Lower lobe of right lung (tissue), 2 donors: ENCODE results near the gene TCP11L2. TPM values are rescaled to one million over a fixed set of nuclear protein-coding genes. Genes with fewer than 3 reads are reported as not detected.

Source experiments
- ATAC-seq, 2 donors: fragments of 200-7000 bp; cut with Tn5 transposase; one replicate each; pipeline ENCODE4 v1.9.1; 2020 to 2022; ENCODE audit warnings: mild to moderate bottlenecking in 2 of 2, moderate library complexity in 2 of 2
- DNase-seq: peaks from one replicate; pipeline ENCODE4 v3.0.0-alpha.2; 2020
- H3K27ac ChIP-seq: fragments of 200-600 bp; one replicate; pipeline ENCODE4 v1.8.0; 2022
- H3K27me3 ChIP-seq: fragments of 200-600 bp; one replicate; pipeline ENCODE4 v1.8.0; 2022; ENCODE audit warnings: low read depth
- H3K36me3 ChIP-seq: fragments of 200-600 bp; one replicate; pipeline ENCODE4 v1.8.0; 2022; ENCODE audit warnings: mild to moderate bottlenecking
- H3K4me1 ChIP-seq: fragments of 200-600 bp; one replicate; pipeline ENCODE4 v1.8.0; 2022
- H3K4me3 ChIP-seq: fragments of 200-600 bp; one replicate; pipeline ENCODE4 v1.8.0; 2022; ENCODE audit warnings: mild to moderate bottlenecking
- H3K9me3 ChIP-seq: fragments of 200-600 bp; one replicate; pipeline ENCODE4 v1.8.0; 2022
- intact Hi-C: fragments of 100-400 bp; cut with DNase I; formaldehyde crosslinking; loops from one replicate; pipeline ENCODE4 v1.11.0; 2022
- total RNA-seq: library from RNA; stranded (reverse); fragmentation: NEBNext Ultra II Directional; extraction: Animal tissue kit (Norgen Biotek cat#: 25700); gene quantifications from one replicate; pipeline ENCODE4 v1.2.1, GENCODE V29; 2021
- TF ChIP-seq, protein P1 (sequence below): fragments of 200-600 bp; IDR thresholded peaks from one replicate; pipeline ENCODE4 v1.8.0; 2022; ENCODE audit warnings: antibody characterized with exemption, mild to moderate bottlenecking
- donor health status: DM: no; HTN: yes; CAD: no; lungs with severe emphysema.

Gene TCP11L2
- total RNA-seq, 1 donor from 2014 or later = 56.1 TPM

DNA sequence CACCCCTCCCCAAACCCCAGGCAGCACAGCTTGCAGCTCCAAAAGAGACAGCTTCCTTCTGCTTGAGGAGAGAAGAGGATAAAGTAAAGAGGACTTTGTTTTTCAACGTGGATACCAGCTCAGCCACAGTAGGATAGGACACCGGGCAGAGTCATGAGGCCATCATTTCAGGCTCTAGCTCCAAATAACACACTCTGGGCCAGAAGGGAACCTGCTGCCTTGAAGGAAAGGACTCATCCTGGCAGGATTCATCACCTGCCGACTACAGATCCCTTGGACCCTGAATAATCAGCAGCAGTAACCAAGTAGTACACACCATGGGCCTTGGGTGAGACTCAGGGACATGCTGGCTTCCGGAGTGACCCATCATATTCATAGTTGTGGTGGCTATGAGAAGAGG, 44.3 kb upstream of the TCP11L2 start:
- no peak overlapping the region for H3K4me3 ChIP-seq
- intact Hi-C loops = no loop called here
- ATAC-seq = no peak
- H3K4me1 ChIP-seq = no peaks in the 10 kb centered on the region
- no peak overlapping the region for H3K27ac ChIP-seq
- TF ChIP-seq, protein P1, sequence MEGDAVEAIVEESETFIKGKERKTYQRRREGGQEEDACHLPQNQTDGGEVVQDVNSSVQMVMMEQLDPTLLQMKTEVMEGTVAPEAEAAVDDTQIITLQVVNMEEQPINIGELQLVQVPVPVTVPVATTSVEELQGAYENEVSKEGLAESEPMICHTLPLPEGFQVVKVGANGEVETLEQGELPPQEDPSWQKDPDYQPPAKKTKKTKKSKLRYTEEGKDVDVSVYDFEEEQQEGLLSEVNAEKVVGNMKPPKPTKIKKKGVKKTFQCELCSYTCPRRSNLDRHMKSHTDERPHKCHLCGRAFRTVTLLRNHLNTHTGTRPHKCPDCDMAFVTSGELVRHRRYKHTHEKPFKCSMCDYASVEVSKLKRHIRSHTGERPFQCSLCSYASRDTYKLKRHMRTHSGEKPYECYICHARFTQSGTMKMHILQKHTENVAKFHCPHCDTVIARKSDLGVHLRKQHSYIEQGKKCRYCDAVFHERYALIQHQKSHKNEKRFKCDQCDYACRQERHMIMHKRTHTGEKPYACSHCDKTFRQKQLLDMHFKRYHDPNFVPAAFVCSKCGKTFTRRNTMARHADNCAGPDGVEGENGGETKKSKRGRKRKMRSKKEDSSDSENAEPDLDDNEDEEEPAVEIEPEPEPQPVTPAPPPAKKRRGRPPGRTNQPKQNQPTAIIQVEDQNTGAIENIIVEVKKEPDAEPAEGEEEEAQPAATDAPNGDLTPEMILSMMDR = no peak
- H3K9me3 ChIP-seq = no peaks in the 10 kb centered on the region
- DNase-seq = no peak
- H3K27me3 ChIP-seq = no peaks in the 10 kb centered on the region
- H3K36me3 ChIP-seq = no peaks in the 10 kb centered on the region

DNA sequence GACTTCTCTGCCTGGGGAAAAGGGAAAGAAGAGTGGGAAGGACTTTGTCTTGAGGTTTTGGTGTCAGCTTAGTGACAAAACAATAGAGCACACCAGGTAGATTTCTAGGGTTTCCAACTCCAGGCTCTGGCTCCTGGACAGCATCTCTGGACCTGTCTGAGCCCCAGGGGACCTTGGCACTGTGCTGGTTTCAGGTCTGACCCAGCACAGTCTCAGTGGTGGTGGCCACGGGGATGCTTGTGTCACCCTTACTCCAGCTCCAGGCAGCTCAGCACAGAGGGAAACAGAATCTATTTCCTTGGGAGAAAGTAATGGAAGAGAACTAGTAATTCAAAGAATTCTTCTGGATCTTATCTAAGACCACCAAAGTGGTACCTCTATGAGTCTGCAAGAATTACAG, 43.6 kb upstream of the TCP11L2 start:
- DNase-seq (no peak), ATAC-seq (no peak)
- Histone ChIP-seq H3K36me3 (no peaks in the 10 kb centered on the region), H3K27ac (no peak overlapping the region), H3K4me3 (no peak overlapping the region), H3K27me3 (no peaks in the 10 kb centered on the region), H3K9me3 (no peaks in the 10 kb centered on the region), H3K4me1 (no peaks in the 10 kb centered on the region)
- TF ChIP-seq, protein P1 = no peak
- intact Hi-C loops = no loop called here

GRCh38 chr12:106265116-106265515, 37.4 kb upstream of the TCP11L2 start:
- Histone ChIP-seq H3K4me3 (no peak overlapping the region), H3K27me3 (no peaks in the 10 kb centered on the region), H3K36me3 (no peaks in the 10 kb centered on the region), H3K4me1 (no peaks in the 10 kb centered on the region), H3K9me3 (no peaks in the 10 kb centered on the region), H3K27ac (no peak overlapping the region)
- intact Hi-C loops = no loop called here
- DNase-seq = no peak
- TF ChIP-seq, protein P1 = no peak
- ATAC-seq = peak in 1 of 2 donors; percentile 42

DNA sequence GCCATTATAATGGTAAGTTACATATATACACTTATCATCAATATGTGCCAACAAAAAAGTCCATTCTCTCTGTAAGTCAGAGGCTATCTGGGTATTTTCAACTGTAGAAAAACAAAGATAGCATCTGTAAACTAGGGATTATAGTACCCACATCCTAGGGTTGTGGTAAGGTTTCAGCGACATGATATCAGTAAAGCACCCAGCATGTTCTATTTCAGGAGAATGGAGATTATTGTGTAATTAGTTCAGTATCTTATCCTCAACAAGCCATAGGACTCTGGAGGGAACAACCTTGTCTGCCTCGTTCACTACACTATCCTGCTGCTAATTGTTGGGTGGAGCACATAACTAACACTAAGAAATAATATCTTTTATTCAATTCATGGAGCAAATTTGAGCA, 35.0 kb upstream of the TCP11L2 start:
- H3K4me1 ChIP-seq = no peaks in the 10 kb centered on the region
- H3K27ac ChIP-seq = no peak overlapping the region
- H3K27me3 ChIP-seq = no peaks in the 10 kb centered on the region
- intact Hi-C loops = no loop called here
- H3K9me3 ChIP-seq = no peaks in the 10 kb centered on the region
- TF ChIP-seq, protein P1 = no peak
- DNase-seq (no peak), ATAC-seq (no peak)
- H3K4me3 ChIP-seq = no peak overlapping the region
- H3K36me3 ChIP-seq = no peaks in the 10 kb centered on the region

GRCh38 chr12:106269150-106269771, 33.3 kb upstream of the TCP11L2 start:
- Histone ChIP-seq H3K27me3 (no peaks in the 10 kb centered on the region), H3K9me3 (no peaks in the 10 kb centered on the region), H3K4me3 (no peak overlapping the region), H3K36me3 (no peaks in the 10 kb centered on the region), H3K4me1 (no peaks in the 10 kb centered on the region), H3K27ac (no peak overlapping the region)
- intact Hi-C loops = no loop called here
- TF ChIP-seq, protein P1 = no peak
- DNase-seq = no peak
- ATAC-seq = no peak
